ENCODE measurements around the gene CCNJL. TPM values are rescaled to one million over a fixed set of nuclear protein-coding genes. Genes with fewer than 3 reads are reported as not detected.

Gene CCNJL
- total RNA-seq, 1 donor from 2014 or later = 8.4 TPM

- Mint-ChIP-seq H3K27ac (ENCODE audit: unreplicated experiment) (no peak overlapping the region), H3K4me1 (ENCODE audit: unreplicated experiment) (no peaks in the 10 kb centered on the region), H3K4me3 (ENCODE audit: unreplicated experiment) (no peak overlapping the region), H3K27me3 (ENCODE audit: unreplicated experiment) (no peaks in the 10 kb centered on the region), H3K9me3 (ENCODE audit: unreplicated experiment) (no peaks in the 10 kb centered on the region), H3K36me3 (ENCODE audit: unreplicated experiment) (no peaks in the 10 kb centered on the region)
- no peak for DNase-seq (ENCODE audit: extremely low spot score, unreplicated experiment)
- no peak for TF ChIP-seq CTCF (IDR thresholded peaks at IDR 0.05)
Observed at GRCh38 chr5:160353379-160353778, 41.0 kb upstream of the CCNJL start.

GRCh38 chr5:160352308-160352707 is 39.9 kb upstream of the CCNJL start:
- no peaks in the 10 kb centered on the region for H3K4me1 Mint-ChIP-seq (ENCODE audit: unreplicated experiment)
- H3K27ac Mint-ChIP-seq (ENCODE audit: unreplicated experiment) = no peak overlapping the region
- no peak overlapping the region for H3K4me3 Mint-ChIP-seq (ENCODE audit: unreplicated experiment)
- no peaks in the 10 kb centered on the region for H3K9me3 Mint-ChIP-seq (ENCODE audit: unreplicated experiment)
- DNase-seq (ENCODE audit: extremely low spot score, unreplicated experiment) = no peak
- TF ChIP-seq CTCF (IDR thresholded peaks at IDR 0.05) = no peak
- H3K36me3 Mint-ChIP-seq (ENCODE audit: unreplicated experiment) = no peaks in the 10 kb centered on the region
- no peaks in the 10 kb centered on the region for H3K27me3 Mint-ChIP-seq (ENCODE audit: unreplicated experiment)

GRCh38 chr5:160349935-160350303 is 37.6 kb upstream of the CCNJL start:
- no peak overlapping the region for H3K27ac Mint-ChIP-seq (ENCODE audit: unreplicated experiment)
- H3K36me3 Mint-ChIP-seq (ENCODE audit: unreplicated experiment) = no peaks in the 10 kb centered on the region
- peaks cover 2% of the 10 kb centered on the region for H3K4me1 Mint-ChIP-seq (ENCODE audit: unreplicated experiment)
- no peaks in the 10 kb centered on the region for H3K27me3 Mint-ChIP-seq (ENCODE audit: unreplicated experiment)
- TF ChIP-seq CTCF (IDR thresholded peaks at IDR 0.05) = no peak
- H3K4me3 Mint-ChIP-seq (ENCODE audit: unreplicated experiment) = no peak overlapping the region
- DNase-seq (ENCODE audit: extremely low spot score, unreplicated experiment) = no peak
- no peaks in the 10 kb centered on the region for H3K9me3 Mint-ChIP-seq (ENCODE audit: unreplicated experiment)

- no peak for TF ChIP-seq CTCF (IDR thresholded peaks at IDR 0.05)
- H3K4me1 Mint-ChIP-seq (ENCODE audit: unreplicated experiment) = peaks cover 2% of the 10 kb centered on the region
- no peaks in the 10 kb centered on the region for H3K9me3 Mint-ChIP-seq (ENCODE audit: unreplicated experiment)
- H3K27ac Mint-ChIP-seq (ENCODE audit: unreplicated experiment) = no peak overlapping the region
- H3K36me3 Mint-ChIP-seq (ENCODE audit: unreplicated experiment) = no peaks in the 10 kb centered on the region
- no peak for DNase-seq (ENCODE audit: extremely low spot score, unreplicated experiment)
- H3K4me3 Mint-ChIP-seq (ENCODE audit: unreplicated experiment) = no peak overlapping the region
- no peaks in the 10 kb centered on the region for H3K27me3 Mint-ChIP-seq (ENCODE audit: unreplicated experiment)
Observed at GRCh38 chr5:160349249-160349934, 37.0 kb upstream of the CCNJL start.

- Mint-ChIP-seq H3K27ac (ENCODE audit: unreplicated experiment) (no peak overlapping the region), H3K27me3 (ENCODE audit: unreplicated experiment) (no peaks in the 10 kb centered on the region), H3K4me3 (ENCODE audit: unreplicated experiment) (no peak overlapping the region), H3K36me3 (ENCODE audit: unreplicated experiment) (no peaks in the 10 kb centered on the region), H3K9me3 (ENCODE audit: unreplicated experiment) (no peaks in the 10 kb centered on the region), H3K4me1 (ENCODE audit: unreplicated experiment) (peaks cover 2% of the 10 kb centered on the region)
- no peak for TF ChIP-seq CTCF (IDR thresholded peaks at IDR 0.05)
- DNase-seq (ENCODE audit: extremely low spot score, unreplicated experiment) = no peak
Observed at GRCh38 chr5:160348080-160348479, 35.7 kb upstream of the CCNJL start.
